Hepatocyte (in vitro differentiated cells): ENCODE data around the gene ITIH1. TPM values are rescaled to one million over a fixed set of nuclear protein-coding genes. Genes with fewer than 3 reads are reported as not detected.

Experiments used
- DNase-seq: peaks from one replicate; pipeline ENCODE4 v3.0.0-alpha.2; 2016; ENCODE audit warnings: low spot score
- H2AFZ ChIP-seq: fragments of 200-600 bp; sonication (generic); 2 replicates; pipeline ENCODE4 v1.6.0; 2016; ENCODE audit warnings: antibody characterized with exemption, mild to moderate bottlenecking
- H3K27ac ChIP-seq: fragments of 200-600 bp; sonication (generic); 2 replicates; pipeline ENCODE4 v1.5.1; 2016; ENCODE audit warnings: mild to moderate bottlenecking
- H3K27me3 ChIP-seq: fragments of 200-600 bp; sonication (generic); 2 replicates; pipeline ENCODE4 v1.6.1; 2016
- H3K36me3 ChIP-seq: fragments of 200-600 bp; sonication (generic); replicated peaks from 2 replicates; pipeline ENCODE4 v1.5.1; 2016; ENCODE audit warnings: low read depth; ENCODE audit not compliant: insufficient read depth
- H3K4me1 ChIP-seq: fragments of 200-600 bp; sonication (generic); 2 replicates; pipeline ENCODE4 v1.5.1; 2016; ENCODE audit warnings: mild to moderate bottlenecking, moderate library complexity; ENCODE audit not compliant: insufficient read depth
- H3K4me2 ChIP-seq: fragments of 200-600 bp; sonication (generic); 2 replicates; pipeline ENCODE4 v1.6.0; 2016
- H3K4me3 ChIP-seq: fragments of 200-600 bp; sonication (generic); 2 replicates; pipeline ENCODE4 v1.5.1; 2016; ENCODE audit warnings: mild to moderate bottlenecking
- H3K79me2 ChIP-seq: fragments of 200-600 bp; sonication (generic); 2 replicates; pipeline ENCODE4 v1.6.0; 2017; ENCODE audit warnings: mild to moderate bottlenecking
- H3K9me2 ChIP-seq: fragments of 200-600 bp; sonication (generic); replicated peaks from 2 replicates; pipeline ENCODE4 v1.6.0; 2017; ENCODE audit warnings: mild to moderate bottlenecking; ENCODE audit not compliant: insufficient read depth
- H3K9me3 ChIP-seq: fragments of 200-600 bp; sonication (generic); 2 replicates; pipeline ENCODE4 v1.5.1; 2016; ENCODE audit warnings: low read depth, mild to moderate bottlenecking
- H4K20me1 ChIP-seq: fragments of 200-600 bp; sonication (generic); 2 replicates; pipeline ENCODE4 v1.6.0; 2016; ENCODE audit warnings: mild to moderate bottlenecking; ENCODE audit not compliant: insufficient read depth, poor library complexity, severe bottlenecking
- EZH2 ChIP-seq: fragments of 200-600 bp; sonication (generic); IDR thresholded peaks from 2 replicates; pipeline ENCODE4 v1.6.1; 2016; ENCODE audit warnings: antibody characterized with exemption, mild to moderate bottlenecking, borderline replicate concordance
- EZH2phosphoT487 ChIP-seq: fragments of 200-600 bp; sonication (generic); IDR thresholded peaks from one replicate; pipeline ENCODE4 v1.6.1; 2018; ENCODE audit warnings: antibody characterized with exemption, mild to moderate bottlenecking, low read depth, moderate library complexity; ENCODE audit not compliant: unreplicated experiment, severe bottlenecking
- WGBS: methylation state at CpG from one replicate; pipeline ENCODE4 v1.1.6; 2016; ENCODE audit warnings: low lambda C conversion rate; ENCODE audit errors: missing lambda C conversion rate; 5-methylcytosine and 5-hydroxymethylcytosine counted together
- polyA plus RNA-seq: library from polyadenylated mRNA; unstranded; fragments of >200 nt; fragmentation: Nextera tagmentation; extraction: Ambion mirVana; gene quantifications from 2 replicates; pipeline ENCODE4 v1.2.1, GENCODE V29; 2016
- total RNA-seq: library from RNA; depleted of rRNA; stranded (reverse); fragments of >200 nt; gene quantifications from 2 replicates; pipeline ENCODE4 v1.2.3, GENCODE V29; 2014
- TF ChIP-seq, protein P1 (sequence below): fragments of 200-600 bp; sonication (generic); IDR thresholded peaks from 2 replicates; pipeline ENCODE4 v1.5.1; 2016; ENCODE audit warnings: antibody characterized with exemption, mild to moderate bottlenecking; ENCODE audit not compliant: poor library complexity

The ITIH1 gene
- total and polyA plus RNA-seq, 2 experiments from 2014 or later = 154 to 250 TPM

DNA sequence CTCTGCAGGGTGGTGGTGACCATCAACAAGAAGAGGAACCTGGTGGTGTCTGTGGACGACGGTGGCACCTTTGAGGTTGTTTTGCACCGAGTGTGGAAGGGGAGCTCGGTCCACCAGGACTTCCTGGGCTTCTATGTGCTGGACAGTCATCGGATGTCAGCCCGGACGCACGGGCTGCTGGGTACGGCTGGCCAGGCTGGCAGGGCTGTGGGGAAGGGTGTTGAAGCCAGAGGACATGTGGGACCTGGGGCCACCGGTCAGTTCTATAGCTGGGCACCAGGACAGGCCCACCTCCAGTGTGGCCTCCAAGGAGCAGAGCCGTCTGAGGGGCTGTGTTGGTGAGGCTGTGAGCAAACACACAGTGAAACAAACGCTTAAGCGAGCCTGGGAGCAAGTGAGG is 13.3 kb downstream of the ITIH1 start:
- Histone ChIP-seq H3K4me3 (no peak overlapping the region), H3K79me2 (no peaks in the 10 kb centered on the region), H3K36me3 (no peaks in the 10 kb centered on the region), H3K4me2 (no peak overlapping the region), H3K9me3 (no peaks in the 10 kb centered on the region), H2AFZ (no peak overlapping the region), H3K4me1 (no peaks in the 10 kb centered on the region), H3K27me3 (no peaks in the 10 kb centered on the region), H3K9me2 (no peaks in the 10 kb centered on the region), H3K27ac (no peak overlapping the region), H4K20me1 (no peaks in the 10 kb centered on the region)
- TF ChIP-seq EZH2 (no peak), EZH2phosphoT487 (no peak)
- TF ChIP-seq, protein P1, sequence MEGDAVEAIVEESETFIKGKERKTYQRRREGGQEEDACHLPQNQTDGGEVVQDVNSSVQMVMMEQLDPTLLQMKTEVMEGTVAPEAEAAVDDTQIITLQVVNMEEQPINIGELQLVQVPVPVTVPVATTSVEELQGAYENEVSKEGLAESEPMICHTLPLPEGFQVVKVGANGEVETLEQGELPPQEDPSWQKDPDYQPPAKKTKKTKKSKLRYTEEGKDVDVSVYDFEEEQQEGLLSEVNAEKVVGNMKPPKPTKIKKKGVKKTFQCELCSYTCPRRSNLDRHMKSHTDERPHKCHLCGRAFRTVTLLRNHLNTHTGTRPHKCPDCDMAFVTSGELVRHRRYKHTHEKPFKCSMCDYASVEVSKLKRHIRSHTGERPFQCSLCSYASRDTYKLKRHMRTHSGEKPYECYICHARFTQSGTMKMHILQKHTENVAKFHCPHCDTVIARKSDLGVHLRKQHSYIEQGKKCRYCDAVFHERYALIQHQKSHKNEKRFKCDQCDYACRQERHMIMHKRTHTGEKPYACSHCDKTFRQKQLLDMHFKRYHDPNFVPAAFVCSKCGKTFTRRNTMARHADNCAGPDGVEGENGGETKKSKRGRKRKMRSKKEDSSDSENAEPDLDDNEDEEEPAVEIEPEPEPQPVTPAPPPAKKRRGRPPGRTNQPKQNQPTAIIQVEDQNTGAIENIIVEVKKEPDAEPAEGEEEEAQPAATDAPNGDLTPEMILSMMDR = no peak
- DNase-seq = no peak
- WGBS = 94% methylated on average over 13 of the region's 13 CpGs

DNA sequence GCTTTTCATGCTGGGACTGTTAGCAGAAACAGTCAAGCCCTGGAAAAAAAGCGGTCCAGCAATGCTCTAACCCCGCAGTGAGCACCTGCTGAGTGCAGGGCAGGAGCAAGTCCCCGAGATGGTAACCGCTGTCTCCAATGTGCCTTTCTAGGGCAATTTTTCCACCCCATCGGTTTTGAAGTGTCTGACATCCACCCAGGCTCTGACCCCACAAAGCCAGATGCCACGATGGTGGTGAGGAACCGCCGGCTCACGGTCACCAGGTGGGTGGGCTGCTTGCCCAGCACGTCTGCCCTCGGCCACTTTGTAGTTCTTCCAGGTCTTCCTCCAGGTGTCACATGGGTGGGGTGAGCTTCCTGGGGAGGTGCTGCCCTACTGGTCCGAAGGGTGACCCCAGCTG is 14.0 kb downstream of the ITIH1 start:
- Histone ChIP-seq H3K4me3 (no peak overlapping the region), H3K79me2 (no peaks in the 10 kb centered on the region), H3K9me2 (no peaks in the 10 kb centered on the region), H3K27ac (no peak overlapping the region), H2AFZ (no peak overlapping the region), H3K9me3 (no peaks in the 10 kb centered on the region), H3K4me1 (no peaks in the 10 kb centered on the region), H3K36me3 (no peaks in the 10 kb centered on the region), H3K4me2 (no peak overlapping the region), H3K27me3 (no peaks in the 10 kb centered on the region), H4K20me1 (no peaks in the 10 kb centered on the region)
- no peak for TF ChIP-seq EZH2phosphoT487
- no peak for TF ChIP-seq EZH2
- TF ChIP-seq, protein P1 = no peak
- no peak for DNase-seq
- WGBS = 88% methylated on average over 12 of the region's 12 CpGs

DNA sequence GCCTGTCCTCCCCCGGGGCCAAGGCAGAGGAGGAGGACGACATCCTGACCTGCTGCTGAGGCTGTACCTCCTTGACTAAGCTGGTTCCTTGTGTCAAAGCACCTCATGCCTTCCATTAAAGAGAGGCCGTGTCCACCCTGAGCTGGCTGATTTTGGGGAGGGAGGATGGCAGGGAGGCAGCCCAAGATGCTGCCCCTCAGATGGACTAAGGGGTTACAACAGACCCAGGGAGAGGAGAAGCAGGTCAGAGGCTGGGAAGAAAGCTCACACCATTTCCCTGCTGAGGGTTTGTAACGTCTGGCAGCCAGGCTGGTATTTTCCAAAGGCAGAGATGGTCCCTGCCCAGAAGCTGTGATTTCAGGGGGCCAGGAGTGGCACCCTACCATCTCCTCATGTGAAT is 14.5 kb downstream of the ITIH1 start:
- Histone ChIP-seq H3K36me3 (no peaks in the 10 kb centered on the region), H3K79me2 (no peaks in the 10 kb centered on the region), H3K4me3 (no peak overlapping the region), H3K9me2 (no peaks in the 10 kb centered on the region), H3K27me3 (no peaks in the 10 kb centered on the region), H3K4me1 (no peaks in the 10 kb centered on the region), H3K9me3 (no peaks in the 10 kb centered on the region), H2AFZ (no peak overlapping the region), H3K27ac (no peak overlapping the region), H3K4me2 (no peak overlapping the region), H4K20me1 (no peaks in the 10 kb centered on the region)
- WGBS = 83% methylated on average over 4 of the region's 4 CpGs
- no peak for DNase-seq
- TF ChIP-seq EZH2 (no peak), EZH2phosphoT487 (no peak)
- TF ChIP-seq, protein P1 = no peak

DNA sequence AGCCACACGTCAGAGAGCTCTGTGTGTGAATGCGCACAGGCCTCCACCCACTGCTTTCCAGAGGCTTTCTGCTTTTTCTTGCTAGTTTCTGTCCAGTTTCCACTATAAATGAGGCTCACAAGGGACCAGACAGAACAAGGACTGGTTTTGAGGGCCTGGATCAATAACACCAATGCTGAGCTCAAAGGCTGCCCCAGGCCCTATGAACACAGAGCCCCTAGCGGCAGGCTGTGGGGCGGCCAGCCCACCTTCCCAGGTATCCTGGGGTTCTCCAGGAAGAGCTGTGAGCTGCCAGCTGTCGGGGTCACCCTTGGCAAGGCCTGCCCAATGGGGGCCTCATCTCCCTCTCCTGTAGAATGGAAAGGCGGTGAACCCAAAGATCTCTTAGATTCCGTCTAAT is 15.0 kb downstream of the ITIH1 start:
- no peaks in the 10 kb centered on the region for H3K9me2 ChIP-seq
- H3K27me3 ChIP-seq = no peaks in the 10 kb centered on the region
- no peaks in the 10 kb centered on the region for H3K4me1 ChIP-seq
- H4K20me1 ChIP-seq = no peaks in the 10 kb centered on the region
- no peaks in the 10 kb centered on the region for H3K79me2 ChIP-seq
- DNase-seq = no peak
- no peaks in the 10 kb centered on the region for H3K36me3 ChIP-seq
- TF ChIP-seq EZH2 = no peak
- TF ChIP-seq, protein P1 = no peak
- TF ChIP-seq EZH2phosphoT487 = no peak
- no peak overlapping the region for H2AFZ ChIP-seq
- no peak overlapping the region for H3K4me2 ChIP-seq
- no peak overlapping the region for H3K27ac ChIP-seq
- no peak overlapping the region for H3K4me3 ChIP-seq
- WGBS = 76% methylated on average over 7 of the region's 7 CpGs
- H3K9me3 ChIP-seq = no peaks in the 10 kb centered on the region
